CD14-positive monocyte (primary cell): ENCODE measurements around the gene MYOM1. TPM values are rescaled to one million over a fixed set of nuclear protein-coding genes. Genes with fewer than 3 reads are reported as not detected.

Experiments
- DNase-seq, 3 donors: peaks; one replicate each; pipeline ENCODE4 v3.0.0-alpha.2; 2011 to 2022
- H2AFZ ChIP-seq: 2 replicates; pipeline ENCODE4 v1.6.0; 2012; ENCODE audit warnings: mild to moderate bottlenecking, low read depth, low read length, inconsistent platforms; ENCODE audit not compliant: insufficient read depth, poor library complexity, severe bottlenecking
- H3K27ac ChIP-seq, 2 donors: 1 replicate in 1 of 2; 2 replicates in 1 of 2; pipeline ENCODE4 v1.5.1; 2012 to 2013; ENCODE audit warnings: low read length in 2 of 2, control low read depth in 1 of 2, inconsistent platforms in 1 of 2, low read depth in 1 of 2, mild to moderate bottlenecking in 1 of 2
- H3K27me3 ChIP-seq, 2 donors: one replicate each; pipeline versions ENCODE4 v1.6.0 to v1.6.1; 2011 to 2013; ENCODE audit warnings: low read length in 2 of 2; ENCODE audit not compliant: control insufficient read depth in 2 of 2, insufficient read depth in 2 of 2
- H3K36me3 ChIP-seq, 2 donors: replicated peaks in 1 of 2; 1 replicate in 1 of 2; 2 replicates in 1 of 2; pipeline versions ENCODE4 v1.5.1 to v1.6.1; 2012 to 2013; ENCODE audit warnings: low read length in 2 of 2, control low read depth in 1 of 2, inconsistent platforms in 1 of 2, mild to moderate bottlenecking in 1 of 2; ENCODE audit not compliant: insufficient read depth in 2 of 2, control insufficient read depth in 1 of 2
- H3K4me1 ChIP-seq, 2 donors: 1 replicate in 1 of 2; 2 replicates in 1 of 2; pipeline versions ENCODE4 v1.5.1 to v1.6.1; 2012 to 2013; ENCODE audit warnings: low read length in 2 of 2, control low read depth in 1 of 2, inconsistent platforms in 1 of 2, mild to moderate bottlenecking in 1 of 2, moderate library complexity in 1 of 2; ENCODE audit not compliant: insufficient read depth in 2 of 2, control insufficient read depth in 1 of 2
- H3K4me2 ChIP-seq: replicated peaks from 2 replicates; pipeline ENCODE3; 2012; ENCODE audit warnings: low read length, moderate library complexity, mild to moderate bottlenecking; ENCODE audit not compliant: poor library complexity, severe bottlenecking; ENCODE audit errors: extremely low read depth
- H3K4me3 ChIP-seq, 3 experiments: fragments of 200-600 bp in 1 of 3; sonication (generic) in 1 of 3; replicated peaks in 1 of 3; 1 replicate in 2 of 3; 2 replicates in 1 of 3; pipeline ENCODE4 v1.5.1; 2011 to 2013; ENCODE audit warnings: low read length in 3 of 3, mild to moderate bottlenecking in 3 of 3, control low read depth in 2 of 3, low read depth in 2 of 3, inconsistent platforms in 1 of 3, moderate library complexity in 1 of 3
- H3K79me2 ChIP-seq: 2 replicates; pipeline ENCODE4 v1.6.0; 2012; ENCODE audit warnings: mild to moderate bottlenecking, control low read depth, inconsistent platforms, low read length, moderate library complexity; ENCODE audit not compliant: insufficient read depth
- H3K9ac ChIP-seq: 2 replicates; pipeline ENCODE4 v1.6.0; 2017; ENCODE audit warnings: low read length, mild to moderate bottlenecking; ENCODE audit not compliant: insufficient read depth, poor library complexity, severe bottlenecking
- H3K9me3 ChIP-seq, 2 donors: replicated peaks in 1 of 2; 1 replicate in 1 of 2; 2 replicates in 1 of 2; pipeline versions ENCODE4 v1.5.1 to v1.6.1; 2012 to 2013; ENCODE audit warnings: low read length in 2 of 2, control low read depth in 1 of 2; ENCODE audit not compliant: control insufficient read depth in 1 of 2, insufficient read depth in 1 of 2
- H4K20me1 ChIP-seq: 2 replicates; pipeline ENCODE4 v1.6.0; 2012; ENCODE audit warnings: mild to moderate bottlenecking, low read length, control low read depth, moderate library complexity; ENCODE audit not compliant: insufficient read depth
- H3K27ac Mint-ChIP-seq, 7 donors: one replicate each; pipeline ENCODE4 v1.8.0; 2020; ENCODE audit warnings: mild to moderate bottlenecking in 7 of 7, mixed read lengths in 7 of 7, moderate library complexity in 6 of 7, inconsistent platforms in 2 of 7
- H3K27me3 Mint-ChIP-seq, 3 donors: one replicate each; pipeline ENCODE4 v1.8.0; 2021 to 2022; ENCODE audit warnings: low read depth in 3 of 3, mild to moderate bottlenecking in 3 of 3, mixed read lengths in 3 of 3, moderate library complexity in 3 of 3, inconsistent platforms in 1 of 3
- H3K36me3 Mint-ChIP-seq, 2 donors: one replicate each; pipeline ENCODE4 v1.8.0; 2020; ENCODE audit warnings: mixed read lengths in 2 of 2, inconsistent platforms in 1 of 2, mild to moderate bottlenecking in 1 of 2
- H3K4me1 Mint-ChIP-seq: one replicate; pipeline ENCODE4 v1.8.0; 2020; ENCODE audit warnings: mild to moderate bottlenecking, mixed read lengths
- H3K4me3 Mint-ChIP-seq, 2 donors: one replicate each; pipeline ENCODE4 v1.8.0; 2020; ENCODE audit warnings: mild to moderate bottlenecking in 2 of 2, mixed read lengths in 2 of 2, moderate library complexity in 1 of 2
- H3K9me3 Mint-ChIP-seq, 7 donors: one replicate each; pipeline ENCODE4 v1.8.0; 2020 to 2022; ENCODE audit warnings: mixed read lengths in 7 of 7, mild to moderate bottlenecking in 6 of 7, moderate library complexity in 6 of 7, inconsistent platforms in 2 of 7
- WGBS: methylation state at CpG from one replicate; pipeline ENCODE4 v1.1.5; 2013; ENCODE audit warnings: missing lambda C conversion rate; ENCODE audit not compliant: insufficient coverage; 5-methylcytosine and 5-hydroxymethylcytosine counted together
- intact Hi-C, 2 donors: fragments of 100-400 bp; cut with micrococcal nuclease; formaldehyde crosslinking; loops; one replicate each; pipeline versions ENCODE4 v1.15.0 to v1.15.1; 2023
- polyA plus RNA-seq, 3 donors: library from polyadenylated mRNA; depleted of rRNA in 1 of 3; unstranded in 2 of 3; stranded (reverse) in 1 of 3; fragments of 300-500 nt in 2 of 3; fragments of >200 nt in 1 of 3; fragmentation: Illumina TruSeq in 2 of 3; gene quantifications; 1 replicate in 2 of 3; 2 replicates in 1 of 3; pipeline ENCODE4 v1.2.3, GENCODE V29; 2012 to 2021
- TF ChIP-seq, protein P1 (sequence below): fragments of 200-600 bp; IDR thresholded peaks from one replicate; pipeline ENCODE4 v1.8.0; 2022; ENCODE audit warnings: antibody characterized with exemption, mild to moderate bottlenecking

MYOM1 gene
- polyA plus RNA-seq, 3 donors: 0.05 to 0.95 (median 0.22) TPM

DNA sequence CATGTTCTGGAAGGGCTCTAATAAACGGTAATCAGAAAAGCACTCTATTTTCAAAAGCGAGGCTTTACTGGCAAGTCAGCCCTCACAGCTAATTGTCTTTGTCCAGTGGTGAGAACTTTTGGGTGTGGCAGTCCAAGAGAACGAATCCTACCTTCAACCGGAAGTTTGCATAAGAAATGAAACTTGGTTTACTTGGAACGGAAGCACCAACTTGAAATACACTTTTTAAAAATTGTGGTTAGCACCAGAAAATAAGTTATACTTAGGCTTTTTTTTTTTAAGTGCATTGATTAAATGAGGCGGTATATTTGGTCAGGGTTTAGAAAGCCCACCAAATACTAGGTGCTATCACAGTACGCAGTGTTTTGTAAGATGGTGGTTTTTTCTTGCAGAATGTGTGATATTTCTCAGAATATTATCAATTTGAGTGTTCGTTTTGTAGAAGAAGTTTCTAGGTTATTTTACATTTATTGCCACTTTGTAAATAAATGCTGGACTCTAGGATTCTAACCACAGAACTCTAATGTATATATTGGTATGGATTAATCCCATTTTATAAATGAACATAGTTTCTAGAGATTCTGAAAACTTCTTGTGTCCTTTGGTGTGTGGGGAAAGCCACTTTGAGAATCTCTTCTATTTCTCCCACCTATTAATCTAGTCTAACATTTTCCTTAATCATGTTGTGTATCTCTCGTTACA, 29.0 kb upstream of the MYOM1 start:
- WGBS: 10% methylated on average over 3 of the region's 9 CpGs
- Mint-ChIP-seq H3K36me3 (peaks cover 13 to 23% of the 10 kb centered on the region in 2 donors), H3K4me3 (peak overlapping the region; percentile 89 to 93), H3K4me1 (peaks cover 56% of the 10 kb centered on the region), H3K27me3 (peaks cover 0 to 2% (median 0%) of the 10 kb centered on the region in 3 donors), H3K9me3 (peaks cover 0 to 2% (median 0%) of the 10 kb centered on the region in 7 donors), H3K27ac (peak overlapping the region; percentile 90 to 98 (median 97))
- H2AFZ ChIP-seq: no peak overlapping the region
- peaks cover 41 to 59% of the 10 kb centered on the region in 2 donors for H3K4me1 ChIP-seq
- DNase-seq: peak in 2 of 3 donors; percentile 56 to 60
- H3K79me2 ChIP-seq: peaks cover 74% of the 10 kb centered on the region
- peaks cover 57% of the 10 kb centered on the region for H4K20me1 ChIP-seq
- intact Hi-C loops: loop anchor here (5.0 to 10.0 kb wide), 5 partner anchors 72 to 607 kb away; partner anchors contain the start of gene LPIN2 (in 1 of the 2)
- no peaks in the 10 kb centered on the region for H3K9me3 ChIP-seq
- peak overlapping the region; percentile 64 to 96 (median 93) for H3K4me3 ChIP-seq
- TF ChIP-seq, protein P1, sequence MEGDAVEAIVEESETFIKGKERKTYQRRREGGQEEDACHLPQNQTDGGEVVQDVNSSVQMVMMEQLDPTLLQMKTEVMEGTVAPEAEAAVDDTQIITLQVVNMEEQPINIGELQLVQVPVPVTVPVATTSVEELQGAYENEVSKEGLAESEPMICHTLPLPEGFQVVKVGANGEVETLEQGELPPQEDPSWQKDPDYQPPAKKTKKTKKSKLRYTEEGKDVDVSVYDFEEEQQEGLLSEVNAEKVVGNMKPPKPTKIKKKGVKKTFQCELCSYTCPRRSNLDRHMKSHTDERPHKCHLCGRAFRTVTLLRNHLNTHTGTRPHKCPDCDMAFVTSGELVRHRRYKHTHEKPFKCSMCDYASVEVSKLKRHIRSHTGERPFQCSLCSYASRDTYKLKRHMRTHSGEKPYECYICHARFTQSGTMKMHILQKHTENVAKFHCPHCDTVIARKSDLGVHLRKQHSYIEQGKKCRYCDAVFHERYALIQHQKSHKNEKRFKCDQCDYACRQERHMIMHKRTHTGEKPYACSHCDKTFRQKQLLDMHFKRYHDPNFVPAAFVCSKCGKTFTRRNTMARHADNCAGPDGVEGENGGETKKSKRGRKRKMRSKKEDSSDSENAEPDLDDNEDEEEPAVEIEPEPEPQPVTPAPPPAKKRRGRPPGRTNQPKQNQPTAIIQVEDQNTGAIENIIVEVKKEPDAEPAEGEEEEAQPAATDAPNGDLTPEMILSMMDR: no peak
- no peaks in the 10 kb centered on the region for H3K27me3 ChIP-seq
- H3K4me2 ChIP-seq: peak overlapping the region; percentile 90
- H3K27ac ChIP-seq: peak overlapping the region; percentile 95 to 96
- H3K9ac ChIP-seq: peak overlapping the region; percentile 87
- peaks cover 15 to 17% of the 10 kb centered on the region in 2 donors for H3K36me3 ChIP-seq

DNA sequence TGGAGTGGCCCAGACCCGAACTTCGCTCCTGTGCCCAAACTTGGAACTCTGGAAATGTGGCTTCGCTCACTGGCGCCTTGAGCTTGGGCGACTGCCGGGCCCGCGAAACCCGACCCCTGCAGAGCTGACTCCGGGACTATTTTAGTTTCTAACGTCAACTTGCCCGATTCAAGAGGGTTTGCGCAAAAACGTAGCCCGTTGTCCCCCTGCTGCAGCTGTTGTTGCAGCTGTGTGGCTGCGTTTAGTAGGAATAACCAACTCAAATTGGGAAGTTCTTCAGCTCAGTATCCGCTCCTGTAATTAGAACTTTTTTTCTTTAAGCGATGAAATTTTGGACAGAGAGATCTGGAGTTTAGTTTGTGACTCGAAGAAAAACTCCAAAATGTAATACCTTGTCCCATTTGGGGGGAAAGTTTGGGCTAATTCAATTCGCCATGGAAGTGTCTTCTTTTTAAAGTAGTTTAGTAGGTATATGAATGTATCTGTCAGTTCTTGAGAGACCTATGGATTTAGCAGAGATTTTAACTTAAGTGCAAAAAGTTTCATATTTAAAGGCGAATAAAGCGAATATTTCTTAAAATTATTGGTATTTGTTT, 28.4 kb upstream of the MYOM1 start:
- Histone ChIP-seq H3K9ac (peak overlapping the region; percentile 87), H4K20me1 (peaks cover 50% of the 10 kb centered on the region), H3K36me3 (peaks cover 9 to 11% of the 10 kb centered on the region in 2 donors), H3K79me2 (peaks cover 68% of the 10 kb centered on the region), H3K27ac (peak overlapping the region; percentile 95 to 96), H2AFZ (peak overlapping the region; percentile 81), H3K4me1 (peaks cover 41 to 59% of the 10 kb centered on the region in 2 donors), H3K4me3 (peak overlapping the region; percentile 64 to 96 (median 93)), H3K27me3 (no peaks in the 10 kb centered on the region), H3K4me2 (peak overlapping the region; percentile 90), H3K9me3 (no peaks in the 10 kb centered on the region)
- peak overlapping the region; percentile 90 to 98 (median 97) for H3K27ac Mint-ChIP-seq
- TF ChIP-seq, protein P1: no peak
- H3K9me3 Mint-ChIP-seq: peaks cover 0 to 2% (median 0%) of the 10 kb centered on the region in 7 donors
- peaks cover 55% of the 10 kb centered on the region for H3K4me1 Mint-ChIP-seq
- H3K36me3 Mint-ChIP-seq: peaks cover 7 to 17% of the 10 kb centered on the region in 2 donors
- no peaks in the 10 kb centered on the region for H3K27me3 Mint-ChIP-seq
- 0% methylated on average over 19 of the region's 22 CpGs for WGBS
- H3K4me3 Mint-ChIP-seq: peak overlapping the region; percentile 89 to 93
- intact Hi-C loops: loop anchor here (5.0 to 10.0 kb wide), 5 partner anchors 71 to 606 kb away; partner anchors contain the start of gene LPIN2 (in 1 of the 2)
- peak in 2 of 3 donors; percentile 45 to 62 for DNase-seq
